Measurements from ENCODE around the gene MPZL1. TPM values are rescaled to one million over a fixed set of nuclear protein-coding genes. Genes with fewer than 3 reads are reported as not detected.

Gene MPZL1
- total and polyA plus RNA-seq, 7 donors = 5.2 to 22.4 (median 14.1) TPM

- Histone ChIP-seq H3K27ac (no peak overlapping the region), H3K9me3 (no peaks in the 10 kb centered on the region), H3K4me1 (peaks cover 27% of the 10 kb centered on the region), H3K27me3 (ENCODE audit: insufficient read depth in 3 of 3, low read length in 2 of 3) (no peaks in the 10 kb centered on the region), H3K36me3 (ENCODE audit: insufficient read depth in 1 of 2, low read depth in 1 of 2) (peaks cover 0 to 6% of the 10 kb centered on the region in 2 donors), H3K4me3 (no peak overlapping the region)
- intact Hi-C loops (cut with DNase I) = no loop called here
- DNase-seq (no peak), ATAC-seq (no peak)
- TF ChIP-seq CTCF (IDR thresholded peaks at IDR 0.05) = no peak
- 59 to 71% (median 64%) methylated on average over 5 of the region's 5 CpGs for WGBS, 3 donors
These were observed 46.3 kb upstream of the MPZL1 start for GRCh38 chr1:167675440-167675839.

- DNase-seq (no peak), ATAC-seq (peak in 1 of 4 donors; percentile 17)
- 52 to 78% (median 65%) methylated on average over 2 of the region's 2 CpGs for WGBS, 3 donors
- intact Hi-C loops (cut with DNase I) = no loop called here
- Histone ChIP-seq H3K4me3 (no peak overlapping the region), H3K9me3 (no peaks in the 10 kb centered on the region), H3K36me3 (ENCODE audit: insufficient read depth in 1 of 2, low read depth in 1 of 2) (peaks cover 0 to 6% of the 10 kb centered on the region in 2 donors), H3K27me3 (ENCODE audit: insufficient read depth in 3 of 3, low read length in 2 of 3) (no peaks in the 10 kb centered on the region), H3K4me1 (peaks cover 28% of the 10 kb centered on the region), H3K27ac (no peak overlapping the region)
- TF ChIP-seq CTCF (IDR thresholded peaks at IDR 0.05) = no peak
These were observed 45.4 kb upstream of the MPZL1 start for GRCh38 chr1:167676205-167676915.

GRCh38 chr1:167676916-167677848, 44.6 kb upstream of the MPZL1 start:
- H3K4me1 ChIP-seq = peaks cover 28% of the 10 kb centered on the region

GRCh38 chr1:167678422-167678821, 43.4 kb upstream of the MPZL1 start:
- intact Hi-C loops (cut with DNase I) = no loop called here
- Histone ChIP-seq H3K4me3 (no peak overlapping the region), H3K27me3 (ENCODE audit: insufficient read depth in 3 of 3, low read length in 2 of 3) (no peaks in the 10 kb centered on the region), H3K4me1 (peaks cover 33% of the 10 kb centered on the region), H3K36me3 (ENCODE audit: insufficient read depth in 1 of 2, low read depth in 1 of 2) (peaks cover 0 to 3% of the 10 kb centered on the region in 2 donors), H3K9me3 (no peaks in the 10 kb centered on the region), H3K27ac (no peak overlapping the region)
- no peak for ATAC-seq
- TF ChIP-seq CTCF (IDR thresholded peaks at IDR 0.05) = no peak
- DNase-seq = no peak
- WGBS, 3 donors = 92 to 96% (median 95%) methylated on average over 10 of the region's 10 CpGs

More at GRCh38 chr1:167676916-167677848, 44.6 kb upstream of the MPZL1 start:
- no peaks in the 10 kb centered on the region for H3K27me3 ChIP-seq (ENCODE audit: insufficient read depth in 3 of 3, low read length in 2 of 3)
- no peak for TF ChIP-seq CTCF (IDR thresholded peaks at IDR 0.05)
- peaks cover 0 to 6% of the 10 kb centered on the region in 2 donors for H3K36me3 ChIP-seq (ENCODE audit: insufficient read depth in 1 of 2, low read depth in 1 of 2)
- intact Hi-C loops (cut with DNase I) = no loop called here
- no peak for DNase-seq
- WGBS, 3 donors = 71 to 84% (median 74%) methylated on average over 7 of the region's 7 CpGs
- peak overlapping the region; percentile 2 for H3K27ac ChIP-seq
- no peaks in the 10 kb centered on the region for H3K9me3 ChIP-seq
- H3K4me3 ChIP-seq = no peak overlapping the region
- no peak for ATAC-seq
